Loucy (cell line): ENCODE data around the gene LRRC14B.
A peak's percentile ranks its signal among the peaks of the same experiment; 100 is the strongest.

Experiments
- H2AFZ ChIP-seq: fragments of 200-600 bp; sonication (generic); 2 replicates; pipeline ENCODE4 v1.6.0; 2016; ENCODE audit warnings: antibody characterized with exemption, mild to moderate bottlenecking, low read length, moderate library complexity
- H3F3A ChIP-seq: fragments of 200-600 bp; 2 replicates; pipeline ENCODE4 v1.6.0; 2016; ENCODE audit warnings: antibody characterized with exemption, low read depth, mild to moderate bottlenecking
- H3K27me3 ChIP-seq: fragments of 200-600 bp; sonication (generic); 2 replicates; pipeline ENCODE4 v1.6.1; 2014; ENCODE audit warnings: low read length, mild to moderate bottlenecking; ENCODE audit not compliant: insufficient read depth, poor library complexity, severe bottlenecking
- H3K36me3 ChIP-seq: fragments of 200-600 bp; sonication (generic); 2 replicates; pipeline ENCODE4 v1.6.1; 2016; ENCODE audit warnings: low read length; ENCODE audit not compliant: insufficient read depth
- H3K4me1 ChIP-seq: fragments of 200-600 bp; sonication (generic); 2 replicates; pipeline ENCODE4 v1.5.1; 2014; ENCODE audit warnings: low read length, mild to moderate bottlenecking; ENCODE audit not compliant: insufficient read depth, poor library complexity, severe bottlenecking
- H3K4me2 ChIP-seq: fragments of 200-600 bp; sonication (generic); 2 replicates; pipeline ENCODE4 v1.6.0; 2014; ENCODE audit warnings: antibody characterized with exemption, low read length, low read depth, mild to moderate bottlenecking; ENCODE audit not compliant: poor library complexity, severe bottlenecking
- H3K4me3 ChIP-seq: fragments of 200-600 bp; sonication (generic); 2 replicates; pipeline ENCODE4 v1.5.1; 2014; ENCODE audit warnings: low read length, mild to moderate bottlenecking, mixed read lengths; ENCODE audit not compliant: poor library complexity, severe bottlenecking
- H3K79me2 ChIP-seq: fragments of 200-600 bp; sonication (generic); 2 replicates; pipeline ENCODE4 v1.6.1; 2014; ENCODE audit warnings: low read length; ENCODE audit not compliant: insufficient read depth
- H3K9ac ChIP-seq: fragments of 200-600 bp; sonication (generic); 2 replicates; pipeline ENCODE4 v1.6.0; 2014; ENCODE audit warnings: mild to moderate bottlenecking, low read depth, low read length, moderate library complexity; ENCODE audit not compliant: poor library complexity, severe bottlenecking
- H3K9me2 ChIP-seq: fragments of 200-600 bp; sonication (generic); replicated peaks from 2 replicates; pipeline ENCODE4 v1.6.1; 2016; ENCODE audit warnings: low read depth, low read length, mixed read lengths
- H3K9me3 ChIP-seq: fragments of 200-600 bp; sonication (generic); 2 replicates; pipeline ENCODE4 v1.6.1; 2014; ENCODE audit warnings: mild to moderate bottlenecking, antibody characterized with exemption, low read length, low read depth; ENCODE audit not compliant: insufficient read depth
- H4K20me1 ChIP-seq: fragments of 200-600 bp; sonication (generic); 2 replicates; pipeline ENCODE4 v1.6.0; 2014; ENCODE audit warnings: antibody characterized with exemption, low read length, mild to moderate bottlenecking; ENCODE audit not compliant: insufficient read depth, poor library complexity, severe bottlenecking
- EZH2phosphoT487 ChIP-seq: fragments of 200-600 bp; IDR thresholded peaks from 2 replicates; pipeline ENCODE4 v1.6.1; 2018; ENCODE audit warnings: antibody characterized with exemption, mild to moderate bottlenecking, moderate library complexity, borderline replicate concordance
- TF ChIP-seq, protein P1 (sequence below): fragments of 200-600 bp; sonication (generic); conservative IDR thresholded peaks from 2 replicates; pipeline ENCODE4 v1.5.1; 2014; ENCODE audit warnings: mild to moderate bottlenecking, antibody characterized with exemption, low read length

Gene LRRC14B

DNA sequence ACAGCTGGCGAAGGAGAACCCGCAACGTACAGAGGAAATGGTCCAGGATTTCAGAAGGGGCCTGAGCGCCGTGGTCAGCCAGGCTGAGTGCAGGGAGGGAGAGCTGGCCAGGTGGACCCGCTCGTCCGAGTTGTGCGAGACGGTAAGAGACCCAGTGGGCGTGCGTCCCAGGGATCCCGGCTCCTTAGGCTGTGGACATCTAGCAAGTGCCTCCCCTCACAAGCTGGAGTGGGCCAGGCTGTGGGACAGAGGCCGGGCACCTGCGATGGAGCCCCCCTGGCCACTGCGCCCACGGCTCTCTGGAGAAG is 29.5 kb upstream of the LRRC14B start:
- no peak for TF ChIP-seq EZH2phosphoT487
- TF ChIP-seq, protein P1, sequence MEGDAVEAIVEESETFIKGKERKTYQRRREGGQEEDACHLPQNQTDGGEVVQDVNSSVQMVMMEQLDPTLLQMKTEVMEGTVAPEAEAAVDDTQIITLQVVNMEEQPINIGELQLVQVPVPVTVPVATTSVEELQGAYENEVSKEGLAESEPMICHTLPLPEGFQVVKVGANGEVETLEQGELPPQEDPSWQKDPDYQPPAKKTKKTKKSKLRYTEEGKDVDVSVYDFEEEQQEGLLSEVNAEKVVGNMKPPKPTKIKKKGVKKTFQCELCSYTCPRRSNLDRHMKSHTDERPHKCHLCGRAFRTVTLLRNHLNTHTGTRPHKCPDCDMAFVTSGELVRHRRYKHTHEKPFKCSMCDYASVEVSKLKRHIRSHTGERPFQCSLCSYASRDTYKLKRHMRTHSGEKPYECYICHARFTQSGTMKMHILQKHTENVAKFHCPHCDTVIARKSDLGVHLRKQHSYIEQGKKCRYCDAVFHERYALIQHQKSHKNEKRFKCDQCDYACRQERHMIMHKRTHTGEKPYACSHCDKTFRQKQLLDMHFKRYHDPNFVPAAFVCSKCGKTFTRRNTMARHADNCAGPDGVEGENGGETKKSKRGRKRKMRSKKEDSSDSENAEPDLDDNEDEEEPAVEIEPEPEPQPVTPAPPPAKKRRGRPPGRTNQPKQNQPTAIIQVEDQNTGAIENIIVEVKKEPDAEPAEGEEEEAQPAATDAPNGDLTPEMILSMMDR, result no peak
- no peaks in the 10 kb centered on the region for H3K36me3 ChIP-seq
- H3K79me2 ChIP-seq, result no peaks in the 10 kb centered on the region
- H3K4me3 ChIP-seq, result no peak overlapping the region
- no peak overlapping the region for H2AFZ ChIP-seq
- H3K9ac ChIP-seq, result no peak overlapping the region
- H3K4me1 ChIP-seq, result peaks cover 35% of the 10 kb centered on the region
- H3F3A ChIP-seq, result no peaks in the 10 kb centered on the region; the same call in 1 of the 2 replicates
- H4K20me1 ChIP-seq, result no peaks in the 10 kb centered on the region
- H3K9me3 ChIP-seq, result no peaks in the 10 kb centered on the region
- H3K9me2 ChIP-seq, result no peaks in the 10 kb centered on the region
- H3K4me2 ChIP-seq, result no peak overlapping the region
- no peaks in the 10 kb centered on the region for H3K27me3 ChIP-seq

DNA sequence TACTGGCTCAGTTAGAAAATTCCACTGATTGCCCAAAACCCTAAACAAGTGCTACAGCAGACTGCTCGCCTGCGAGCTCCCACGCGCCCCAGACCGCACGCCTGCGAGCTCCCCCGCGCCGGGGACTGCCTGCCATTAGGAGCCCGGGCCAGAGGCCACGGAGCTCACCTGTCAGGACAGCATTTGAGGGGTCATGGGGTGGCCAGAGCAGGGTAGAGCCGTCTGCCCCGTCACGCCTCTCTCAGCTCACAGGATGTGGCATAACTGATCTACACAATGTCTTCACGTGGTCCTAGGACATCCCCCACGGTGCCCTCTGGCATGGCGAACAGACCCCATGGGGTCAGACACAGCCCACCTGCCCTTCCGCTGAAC is 29.1 kb upstream of the LRRC14B start:
- Histone ChIP-seq H3K9ac (no peak overlapping the region), H3K36me3 (no peaks in the 10 kb centered on the region), H3K4me1 (peaks cover 35% of the 10 kb centered on the region), H3K27me3 (no peaks in the 10 kb centered on the region), H3F3A (no peaks in the 10 kb centered on the region; the same call in 1 of the 2 replicates), H3K79me2 (no peaks in the 10 kb centered on the region), H2AFZ (no peak overlapping the region), H4K20me1 (no peaks in the 10 kb centered on the region), H3K9me3 (no peaks in the 10 kb centered on the region), H3K4me3 (no peak overlapping the region), H3K9me2 (no peaks in the 10 kb centered on the region), H3K4me2 (peak overlapping the region; percentile 49)
- TF ChIP-seq EZH2phosphoT487, result no peak
- TF ChIP-seq, protein P1, result no peak

DNA sequence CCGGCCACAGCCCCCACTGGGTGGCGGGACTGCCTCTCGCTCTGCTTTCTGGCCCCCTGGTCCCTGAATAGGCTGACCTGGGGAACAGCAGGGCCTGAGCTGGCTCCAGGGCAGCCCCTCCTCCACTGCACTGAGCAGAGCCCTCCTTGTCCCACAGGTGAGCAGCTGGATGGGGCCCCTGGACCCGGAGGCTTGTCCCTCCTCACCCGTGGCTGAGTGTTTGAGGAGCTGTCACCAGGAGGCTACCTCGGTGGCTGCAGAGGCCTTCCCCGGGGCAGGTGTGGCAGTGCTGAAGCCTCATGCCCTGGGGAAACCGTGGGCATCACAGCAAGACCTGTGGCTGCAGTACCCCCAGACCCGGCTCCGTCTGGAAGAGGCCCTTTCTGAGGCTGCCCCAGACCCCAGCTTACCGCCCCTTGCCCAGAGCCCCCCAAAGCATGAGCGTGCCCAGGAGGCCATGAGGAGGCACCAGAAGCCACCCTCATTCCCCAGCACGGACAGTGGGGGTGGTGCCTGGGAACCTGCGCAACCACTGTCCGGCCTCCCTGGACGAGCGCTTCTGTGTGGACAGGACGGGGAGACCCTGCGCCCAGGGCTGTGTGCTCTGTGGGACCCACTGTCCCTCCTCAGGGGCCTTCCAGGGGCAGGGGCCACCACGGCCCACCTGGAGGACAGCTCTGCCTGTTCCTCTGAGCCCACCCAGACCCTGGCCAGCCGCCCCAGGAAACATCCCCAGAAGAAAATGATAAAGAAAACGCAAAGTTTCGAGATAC is 28.5 kb upstream of the LRRC14B start:
- H3K27me3 ChIP-seq, result no peaks in the 10 kb centered on the region

More for the DNA sequence above, 28.5 kb upstream of the LRRC14B start:
- H2AFZ ChIP-seq, result no peak overlapping the region
- no peaks in the 10 kb centered on the region for H3K9me3 ChIP-seq
- TF ChIP-seq, protein P1, result no peak
- TF ChIP-seq EZH2phosphoT487, result no peak
- H3K9me2 ChIP-seq, result no peaks in the 10 kb centered on the region
- H3K4me1 ChIP-seq, result peaks cover 35% of the 10 kb centered on the region
- H3K79me2 ChIP-seq, result no peaks in the 10 kb centered on the region
- H3K4me2 ChIP-seq, result peak overlapping the region; percentile 49
- no peaks in the 10 kb centered on the region for H4K20me1 ChIP-seq
- no peak overlapping the region for H3K9ac ChIP-seq
- H3F3A ChIP-seq, result no peaks in the 10 kb centered on the region; the same call in 1 of the 2 replicates
- H3K36me3 ChIP-seq, result no peaks in the 10 kb centered on the region
- H3K4me3 ChIP-seq, result no peak overlapping the region
